Globus pallidus (tissue), 1 donor: Measurements from ENCODE around the gene PFDN6.
"Not testable (repeated sequence)": the region's sequence is repeated elsewhere in the genome, so short reads cannot be mapped to it uniquely, and the experiment has no call there.

Experiments used
- DNase-seq: peaks from one replicate; pipeline ENCODE4 v3.0.0-alpha.2; 2015; ENCODE audit warnings: low spot score

PFDN6 gene

GRCh38 chr6:33288921-33289783, at the start of gene PFDN6, which contains the start of gene WDR46:
Gene PFDN6 (plus strand): TSS chr6:33289601. CDS start chr6:33289857, 256 bp downstream.
Gene WDR46 (minus strand): TSS chr6:33289239. CDS start chr6:33289170, 69 bp downstream.
- peak; percentile 97 for DNase-seq

DNA sequence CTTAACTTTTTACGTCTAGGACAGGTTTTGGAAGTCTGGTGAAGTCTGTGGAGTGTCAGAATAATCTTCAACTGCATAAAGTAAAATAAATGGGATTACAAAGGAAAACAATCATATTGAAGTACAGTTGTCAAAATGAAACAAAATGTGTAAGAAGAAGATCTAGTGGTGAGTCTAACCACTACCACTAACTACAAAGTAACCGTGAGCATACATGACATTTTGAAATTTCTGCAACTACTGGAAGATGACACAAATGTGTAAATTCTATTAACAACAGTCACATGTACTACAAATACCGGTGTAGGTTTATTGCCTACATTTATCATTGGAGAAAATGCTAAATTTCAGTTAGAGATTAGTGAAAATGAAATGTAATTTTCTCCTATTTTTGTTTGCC, 47.4 kb upstream of the PFDN6 start:
- DNase-seq = no peak

DNA sequence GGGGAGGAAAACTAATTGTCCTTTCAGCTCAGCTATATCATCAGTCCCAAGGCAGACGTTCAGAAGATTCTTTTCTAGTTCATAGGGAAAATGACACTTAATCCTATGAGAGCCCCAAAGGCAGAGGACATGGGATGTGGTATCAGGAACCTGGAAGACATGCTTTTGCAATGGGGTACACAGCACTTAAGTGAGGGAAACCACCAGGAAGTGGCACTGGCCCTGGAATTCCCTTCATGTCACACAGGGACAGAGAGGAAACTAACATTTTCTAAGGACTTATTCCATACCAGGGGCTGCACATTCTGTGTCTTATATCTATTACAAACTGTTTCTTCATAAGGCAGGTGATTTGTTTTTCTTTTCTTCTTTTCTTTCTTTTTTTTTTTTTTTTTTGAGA, 45.9 kb upstream of the PFDN6 start:
- no peak for DNase-seq

- peak; percentile 83 for DNase-seq
Measured at GRCh38 chr6:33247977-33248642, 41.3 kb upstream of the PFDN6 start.

DNA sequence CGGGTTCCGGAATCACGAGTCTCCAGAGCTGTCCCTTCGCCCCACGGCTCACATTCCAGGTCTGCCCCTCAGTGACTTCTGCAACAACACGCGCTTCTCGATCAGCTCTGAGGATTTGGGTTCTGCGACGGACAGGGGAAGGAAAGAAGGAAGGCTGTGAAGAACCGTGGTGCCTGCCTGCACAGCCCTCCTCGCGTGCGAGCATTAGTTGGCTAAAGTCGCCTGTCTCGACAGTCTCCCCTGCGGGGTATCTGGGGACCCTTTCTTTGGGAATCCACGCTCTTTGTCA, 40.8 kb upstream of the PFDN6 start:
- DNase-seq = no peak

DNA sequence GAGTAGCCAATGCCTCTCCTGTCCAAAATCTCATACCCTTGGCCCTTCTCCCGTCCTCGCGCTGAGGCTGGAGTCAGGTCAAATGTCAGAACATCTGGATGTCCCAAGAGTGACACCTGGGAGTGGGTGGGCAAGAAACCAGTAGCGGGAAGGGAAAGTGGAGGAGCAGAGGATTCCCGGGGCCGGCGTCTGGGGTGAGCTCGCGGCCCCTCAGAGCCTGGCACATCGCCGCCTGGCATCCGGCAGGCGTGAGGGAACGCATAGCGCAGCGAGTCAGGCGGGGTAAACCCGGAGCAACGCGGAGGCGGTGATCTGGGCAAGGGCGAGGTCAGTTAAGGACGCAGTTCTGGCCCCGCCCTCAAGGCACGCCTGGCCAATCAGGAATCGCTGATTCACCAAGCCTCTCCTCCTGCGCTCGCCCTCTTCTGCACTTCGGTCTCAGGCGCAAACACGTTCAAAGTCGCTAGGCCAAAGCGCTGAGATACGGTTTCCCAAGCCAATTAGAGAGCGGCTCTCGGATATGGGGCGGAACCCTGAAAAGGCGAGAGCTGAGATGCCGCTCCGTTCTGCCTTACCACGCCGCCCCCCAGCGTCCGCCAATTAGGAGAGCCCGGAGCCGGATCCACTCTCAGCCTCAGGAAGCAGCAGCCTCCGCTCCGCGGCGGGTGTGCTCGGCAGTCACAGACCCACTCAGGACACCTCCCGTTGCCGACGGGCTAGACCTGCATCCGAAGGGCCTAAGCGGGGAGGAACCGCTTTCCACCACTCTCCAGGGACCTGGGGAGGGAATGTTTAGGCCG, 40.3 kb upstream of the PFDN6 start:
- peak; percentile 99 for DNase-seq

DNA sequence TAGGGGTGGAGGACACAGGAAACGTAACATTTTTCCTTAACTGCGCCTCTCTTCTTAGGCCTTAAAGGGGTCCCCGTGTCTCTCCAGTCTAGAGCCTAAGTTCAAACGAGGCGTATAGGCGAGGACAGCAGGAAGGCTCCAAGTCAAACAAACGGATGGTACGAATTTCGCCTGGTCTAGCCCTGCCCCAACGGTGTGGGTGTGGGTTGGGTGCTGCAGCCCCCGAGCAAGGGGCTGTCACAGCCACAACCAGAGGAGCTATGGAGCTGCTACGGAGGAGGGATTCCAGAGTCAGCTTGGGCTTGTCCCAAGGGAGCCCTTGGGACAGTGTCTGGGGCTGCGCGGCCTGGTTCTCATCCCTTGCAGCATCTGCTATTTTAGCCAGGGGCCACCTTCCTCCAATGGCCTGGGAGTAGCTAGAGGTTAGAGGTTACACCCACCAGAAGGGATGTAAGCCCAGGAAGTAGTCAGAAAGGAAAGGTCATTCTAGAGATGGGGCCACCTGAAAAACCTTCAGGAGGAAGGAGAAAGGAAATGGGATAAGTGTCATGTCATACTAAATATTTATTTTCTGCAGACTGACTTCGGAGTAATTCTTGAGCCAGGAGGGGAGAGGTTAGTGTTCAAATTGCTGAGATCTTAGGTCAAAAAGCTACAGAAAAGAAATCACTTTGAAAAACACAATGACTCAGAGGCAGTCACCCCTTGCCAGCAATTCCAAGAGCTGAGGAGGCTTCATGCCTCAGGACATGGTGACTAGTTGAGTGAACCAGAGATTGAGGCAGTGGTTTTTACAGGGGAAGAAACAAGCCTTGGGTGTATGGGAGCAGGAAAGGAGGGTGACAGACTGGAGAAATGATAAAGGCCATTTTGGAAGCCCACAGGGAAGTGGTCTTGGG, 39.4 kb upstream of the PFDN6 start:
- DNase-seq = peak; percentile 7

- no peak for DNase-seq
Measured at GRCh38 chr6:33250731-33251130, 38.7 kb upstream of the PFDN6 start.

DNA sequence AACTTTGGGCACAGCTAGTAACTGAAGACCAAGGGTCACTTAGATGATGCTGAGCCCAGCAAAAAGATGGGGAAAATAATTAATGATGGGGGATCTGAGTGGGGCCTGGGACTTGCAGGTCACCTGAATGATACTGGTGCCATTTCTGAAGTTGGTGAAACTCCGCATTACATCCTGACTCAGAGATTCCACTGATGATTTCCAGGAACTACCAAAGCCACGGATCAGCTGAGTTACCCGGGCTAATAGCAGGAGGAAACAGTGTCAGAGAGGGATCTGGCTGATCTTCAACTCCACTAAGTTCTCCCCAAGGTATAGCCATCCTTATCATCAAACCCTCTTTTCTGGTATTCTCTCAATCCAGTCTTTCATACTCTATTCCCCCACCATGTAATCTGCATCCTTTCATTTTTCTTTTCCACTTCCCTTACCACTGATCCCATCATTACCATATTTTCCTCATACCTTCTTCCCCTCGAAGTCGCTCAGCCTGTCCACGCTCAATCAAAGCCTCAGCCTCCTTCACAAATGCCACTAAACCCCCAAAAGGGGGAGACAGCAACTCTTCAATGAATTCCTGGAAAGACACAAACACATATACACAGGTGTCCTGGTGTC, 37.9 kb upstream of the PFDN6 start:
- DNase-seq = no peak

- DNase-seq = no peak
Measured at GRCh38 chr6:33252759-33253158, 36.6 kb upstream of the PFDN6 start.

GRCh38 chr6:33254591-33254990, 34.8 kb upstream of the PFDN6 start:
- DNase-seq = no peak

- DNase-seq = no peak
Measured at GRCh38 chr6:33259032-33259431, 30.4 kb upstream of the PFDN6 start.

DNA sequence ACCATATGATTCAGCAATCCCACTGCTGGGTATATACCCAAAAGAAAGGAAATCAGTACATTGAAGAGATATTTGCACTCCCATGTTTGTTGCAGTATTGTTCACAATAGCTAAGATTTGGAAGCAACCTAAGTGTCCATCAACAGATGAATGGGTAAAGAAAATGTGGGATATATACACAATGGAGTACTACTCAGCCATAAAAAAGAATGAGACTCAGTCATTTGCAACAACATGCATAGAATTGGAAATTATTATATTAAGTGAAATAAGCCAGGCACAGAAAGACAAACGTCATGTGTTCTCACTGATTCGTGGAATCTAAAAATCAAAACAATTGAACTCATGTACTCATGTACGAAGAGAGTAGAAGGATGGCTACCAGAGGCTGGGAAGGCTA, 26.9 kb upstream of the PFDN6 start:
- DNase-seq = not testable (repeated sequence)

DNA sequence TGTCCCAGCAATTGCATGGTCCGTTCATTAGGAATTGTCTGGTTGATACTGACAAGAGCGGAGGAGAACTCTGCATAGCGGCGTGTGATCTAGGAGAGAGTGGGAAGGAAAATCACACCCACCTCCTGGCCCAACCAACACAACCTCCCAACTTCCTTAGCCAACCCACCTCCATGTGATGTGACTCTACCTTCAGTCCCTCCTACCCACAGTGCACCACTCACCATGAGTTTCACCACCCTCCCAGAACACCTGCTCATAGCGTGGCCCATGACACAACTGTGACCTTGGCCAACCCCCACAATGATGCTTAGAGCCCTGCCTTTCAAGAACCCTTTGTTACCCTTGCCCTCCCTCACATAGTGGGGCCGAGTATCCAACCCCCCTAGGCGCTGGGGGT, 25.4 kb upstream of the PFDN6 start:
- DNase-seq = no peak

DNA sequence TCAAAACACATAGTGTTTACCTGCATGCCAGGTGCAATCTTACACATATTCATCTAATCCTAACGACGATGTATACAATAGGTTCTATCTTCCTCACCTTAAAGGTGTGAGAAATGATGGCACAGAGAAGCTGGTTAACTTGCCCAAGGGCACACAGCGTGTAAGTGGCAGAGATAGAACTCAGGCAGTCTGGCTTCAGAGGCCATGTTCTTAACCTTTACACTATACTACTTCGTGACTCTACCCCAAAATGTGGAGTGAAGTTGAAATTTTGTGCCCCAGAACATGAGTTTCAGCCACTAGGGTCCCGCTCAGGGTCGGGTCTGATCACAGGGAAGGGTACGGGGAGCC, 18.3 kb upstream of the PFDN6 start:
- DNase-seq = no peak

GRCh38 chr6:33271468-33272274, 17.7 kb upstream of the PFDN6 start, which contains the start of the genes RPS18 and VPS52:
Gene RPS18 (plus strand): TSS chr6:33272075. CDS start chr6:33272120, 45 bp downstream.
Gene VPS52 (minus strand): TSS chr6:33271876. CDS start chr6:33271675, 201 bp downstream.
- peak; percentile 99 for DNase-seq

DNA sequence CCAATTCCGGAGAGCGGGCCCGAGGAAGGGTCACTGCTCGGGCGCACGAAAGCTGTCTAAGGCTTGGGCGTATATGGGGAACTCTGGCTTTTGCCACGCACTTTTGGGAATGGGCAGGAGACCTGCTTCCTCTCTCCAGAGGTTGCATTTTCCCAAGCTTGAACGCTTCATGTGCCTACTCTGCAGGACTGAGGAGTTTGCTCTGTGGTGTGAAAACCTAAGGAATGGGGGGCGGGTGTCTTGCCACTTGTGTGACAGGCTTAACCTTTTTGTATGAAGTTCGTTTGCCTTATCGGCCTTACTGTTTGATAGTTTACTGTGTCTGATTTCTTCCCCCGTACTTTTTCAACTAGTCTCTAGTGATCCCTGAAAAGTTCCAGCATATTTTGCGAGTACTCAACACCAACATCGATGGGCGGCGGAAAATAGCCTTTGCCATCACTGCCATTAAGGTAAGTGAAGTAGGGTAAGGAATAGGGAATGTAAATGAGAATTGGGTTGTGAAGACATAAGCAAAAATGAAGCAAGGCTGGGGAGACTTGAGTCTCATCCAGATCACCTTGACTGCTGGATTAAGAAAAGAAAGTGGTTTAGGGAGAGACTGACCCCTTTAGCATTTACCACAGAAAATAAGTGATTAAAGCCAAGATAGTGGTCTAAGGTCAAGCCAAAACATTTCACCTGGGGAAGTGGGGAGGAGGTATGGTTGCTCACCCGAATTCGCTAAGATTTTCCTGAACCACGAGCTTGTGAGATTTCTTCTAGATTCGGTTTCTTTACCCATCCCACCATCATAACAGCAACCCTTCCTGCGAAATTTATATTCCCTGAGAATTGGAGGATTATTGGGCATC, 16.9 kb upstream of the PFDN6 start:
- DNase-seq = peak; percentile 9

- DNase-seq = no peak
Measured at GRCh38 chr6:33273129-33273923, 16.1 kb upstream of the PFDN6 start.
